Endothelial cell of umbilical vein (primary cell): Measurements from ENCODE around the gene NINJ2. TPM values are rescaled to one million over a fixed set of nuclear protein-coding genes. Genes with fewer than 3 reads are reported as not detected.

Experiments used
- BruUV-seq: library from RNA; stranded (reverse); fragments of 400-500 nt; replicated peaks from 2 replicates; lab custom pipeline; 2021; lab: Mats Ljungman, UMichigan
- CTCF ChIA-PET: fragments of 300-600, 350-600 bp; sonication (Branson Sonifier 250); formaldehyde crosslinking; loops from one replicate; lab custom pipeline; 2021; ENCODE audit warnings: antibody characterized with exemption, inconsistent platforms; lab: Charles Lee
- POLR2A ChIA-PET: fragments of 300-600, 350-600 bp; sonication (Branson Sonifier 250); formaldehyde crosslinking; loops from one replicate; lab custom pipeline; 2021; ENCODE audit warnings: antibody characterized with exemption, inconsistent platforms; lab: Charles Lee
- DNase-seq: peaks from one replicate; pipeline ENCODE4 v3.0.0-alpha.2; 2011; ENCODE audit warnings: low read depth, low spot score
- FAIRE-seq: peaks from 2 replicates; lab custom pipeline; 2011; peaks lifted over from hg19 to GRCh38; lab: Jason Lieb, UNC
- H2AFZ ChIP-seq: 2 replicates; pipeline ENCODE4 v1.6.0; 2012; ENCODE audit warnings: low read depth, low read length, control low read depth, inconsistent platforms
- H3K27ac ChIP-seq: 2 replicates; pipeline ENCODE4 v1.5.1; 2011; ENCODE audit warnings: low read depth, mild to moderate bottlenecking, control low read depth, low read length, moderate library complexity; ENCODE audit not compliant: insufficient read depth
- H3K27me3 ChIP-seq, 2 experiments: 2 replicates each; pipeline versions ENCODE4 v1.6.0 to v1.6.1; 2011; ENCODE audit warnings: low read length in 2 of 2, mixed read lengths in 1 of 2; ENCODE audit not compliant: control insufficient read depth in 2 of 2, insufficient read depth in 2 of 2
- H3K36me3 ChIP-seq, 2 experiments: 2 replicates in 1 of 2; 3 replicates in 1 of 2; pipeline ENCODE4 v1.5.1; 2011; ENCODE audit warnings: low read length in 2 of 2, mild to moderate bottlenecking in 1 of 2, moderate library complexity in 1 of 2; ENCODE audit not compliant: control insufficient read depth in 2 of 2, insufficient read depth in 2 of 2; ENCODE audit errors: extremely low read depth in 1 of 2
- H3K4me1 ChIP-seq: 3 replicates; pipeline ENCODE4 v1.5.1; 2011; ENCODE audit warnings: mild to moderate bottlenecking, low read length; ENCODE audit not compliant: control insufficient read depth, insufficient read depth; ENCODE audit errors: extremely low read depth
- H3K4me2 ChIP-seq: 2 replicates; pipeline ENCODE4 v1.6.1; 2011; ENCODE audit warnings: low read length, control low read depth, mixed read lengths; ENCODE audit not compliant: insufficient read depth
- H3K4me3 ChIP-seq, 3 experiments: fragments of 200-600 bp in 1 of 3; sonication (generic), shearing (Covaris generic) in 1 of 3; replicated peaks in 1 of 3; 2 replicates each; pipeline ENCODE4 v1.5.1; 2011 to 2016; ENCODE audit warnings: control low read depth in 3 of 3, low read length in 3 of 3, mild to moderate bottlenecking in 2 of 3, inconsistent platforms in 1 of 3, low read depth in 1 of 3, moderate library complexity in 1 of 3; ENCODE audit not compliant: insufficient read depth in 1 of 3
- H3K79me2 ChIP-seq: 2 replicates; pipeline ENCODE4 v1.6.0; 2012; ENCODE audit warnings: low read length, inconsistent platforms; ENCODE audit not compliant: control insufficient read depth, insufficient read depth
- H3K9ac ChIP-seq: replicated peaks from 2 replicates; pipeline ENCODE3; 2011; ENCODE audit warnings: low read length, control low read depth; ENCODE audit not compliant: insufficient read depth; ENCODE audit errors: extremely low read depth
- H3K9me1 ChIP-seq: replicated peaks from 3 replicates; pipeline ENCODE4 v1.6.0; 2011; ENCODE audit warnings: mild to moderate bottlenecking, low read length; ENCODE audit not compliant: control insufficient read depth, insufficient read depth; ENCODE audit errors: extremely low read depth
- H3K9me3 ChIP-seq: replicated peaks from 2 replicates; pipeline ENCODE4 v1.5.1; 2012; ENCODE audit warnings: low read length, inconsistent platforms; ENCODE audit not compliant: control insufficient read depth, insufficient read depth
- H4K20me1 ChIP-seq: replicated peaks from 2 replicates; pipeline ENCODE3; 2011; ENCODE audit warnings: mild to moderate bottlenecking, low read length; ENCODE audit not compliant: control insufficient read depth, insufficient read depth; ENCODE audit errors: extremely low read depth
- CTCF ChIP-seq, 2 donors: IDR thresholded peaks; 1 replicate in 1 of 2; 2 replicates in 1 of 2; pipeline ENCODE4 v1.5.1; 2011; ENCODE audit warnings: low read length in 2 of 2, mild to moderate bottlenecking in 2 of 2, moderate library complexity in 2 of 2, control low read depth in 1 of 2, inconsistent platforms in 1 of 2, low read depth in 1 of 2; ENCODE audit not compliant: insufficient read depth in 1 of 2; ENCODE audit errors: extremely low read depth in 1 of 2
- EZH2 ChIP-seq: IDR thresholded peaks from 2 replicates; pipeline ENCODE4 v1.6.1; 2012; ENCODE audit warnings: borderline replicate concordance, low read depth, mild to moderate bottlenecking, moderate library complexity, low read length, inconsistent platforms; ENCODE audit not compliant: severe bottlenecking
- FOS ChIP-seq: IDR thresholded peaks from 2 replicates; pipeline ENCODE4 v1.6.1; 2011; ENCODE audit warnings: mild to moderate bottlenecking, low read length, moderate library complexity, borderline replicate concordance; ENCODE audit not compliant: insufficient read depth
- GATA2 ChIP-seq: IDR thresholded peaks from 2 replicates; pipeline ENCODE4 v1.7.0; 2011; ENCODE audit warnings: low read depth, mild to moderate bottlenecking, moderate library complexity, mixed read lengths, low read length; ENCODE audit not compliant: insufficient read length, insufficient read depth
- JUN ChIP-seq: IDR thresholded peaks from 2 replicates; pipeline ENCODE4 v1.6.1; 2011; ENCODE audit warnings: borderline replicate concordance, low read depth; ENCODE audit not compliant: insufficient read length, insufficient read depth
- MAX ChIP-seq: IDR thresholded peaks from 2 replicates; pipeline ENCODE4 v1.6.1; 2011; ENCODE audit not compliant: insufficient read depth, insufficient read length
- MYC ChIP-seq: IDR thresholded peaks from one replicate; pipeline ENCODE4 v1.6.1; 2011; ENCODE audit warnings: mild to moderate bottlenecking, low read depth, low read length
- POLR2A ChIP-seq: IDR thresholded peaks from 2 replicates; pipeline ENCODE4 v1.6.1; 2012; ENCODE audit warnings: low read depth, mild to moderate bottlenecking, control low read depth, low read length
- POLR2AphosphoS5 ChIP-seq: IDR thresholded peaks from 2 replicates; pipeline ENCODE4 v1.6.1; 2012; ENCODE audit warnings: low read depth, mild to moderate bottlenecking, control low read depth, low read length, moderate library complexity; ENCODE audit not compliant: insufficient read depth
- dilution Hi-C: fragments of 300-500 bp; cut with MboI; formaldehyde crosslinking; loops from one replicate; pipeline ENCODE4 v1.15.0; 2019; ENCODE audit warnings: low sequenced_read_pairs; ENCODE audit not compliant: extremely low pct_ligation_motif_present
- intact Hi-C: fragments of 100-400 bp; cut with micrococcal nuclease; formaldehyde crosslinking; loops from one replicate; pipeline ENCODE4 v1.10.0; 2022
- polyA plus RNA-seq, 4 experiments: library from polyadenylated mRNA; depleted of rRNA in 3 of 4; stranded (reverse) in 3 of 4; unstranded in 1 of 4; fragments of >200 nt; gene quantifications; 2 replicates each; pipeline versions ENCODE4 v1.2.1 to v1.2.3, GENCODE V29; 2011 to 2012; ENCODE audit warnings: missing spikeins in 1 of 4
- total RNA-seq: library from RNA; stranded (reverse); gene quantifications from 2 replicates; pipeline ENCODE4 v1.2.3, GENCODE V29; 2021

NINJ2 gene
- total and polyA plus RNA-seq, 2 donors (not counting 3 experiments of a cell fraction or from before 2014, with no cell fraction given) = 0.75 to 4.4 TPM

- no peak for FAIRE-seq
- H3K4me3 ChIP-seq = no peak overlapping the region
- no peak overlapping the region for H3K9ac ChIP-seq
- peaks cover 4% of the 10 kb centered on the region for H3K4me1 ChIP-seq
- H3K79me2 ChIP-seq = no peaks in the 10 kb centered on the region
- BruUV-seq = no TSS peak
- H3K27me3 ChIP-seq = no peaks in the 10 kb centered on the region
- CTCF ChIA-PET = interaction anchor here (0.7 to 8.1 kb wide), 3 partner anchors 11 to 171 kb away, joined by 3 to 182 read pairs (median 3); partner anchors contain the start of gene WNK1
- no peak for DNase-seq
- dilution Hi-C loops = no loop called here
- no peak overlapping the region for H2AFZ ChIP-seq
- intact Hi-C loops = no loop called here
- H3K36me3 ChIP-seq = no peaks in the 10 kb centered on the region
- POLR2A ChIA-PET = no interaction called here
- H3K9me1 ChIP-seq = no peaks in the 10 kb centered on the region
- TF ChIP-seq JUN (no peak), CTCF (IDR thresholded peaks at IDR 0.05; ENCODE audit: extremely low read depth in 1 of 2, insufficient read depth in 1 of 2, low read depth in 1 of 2, low read length in 2 of 2) (no peak), MYC (no peak), MAX (no peak), EZH2 (no peak), GATA2 (no peak), FOS (no peak), POLR2A (no peak), POLR2AphosphoS5 (no peak)
- H3K27ac ChIP-seq = no peak overlapping the region
- H4K20me1 ChIP-seq = no peaks in the 10 kb centered on the region
- H3K4me2 ChIP-seq = no peak overlapping the region
- H3K9me3 ChIP-seq = no peaks in the 10 kb centered on the region
Measured at GRCh38 chr12:581321-581720, 81.9 kb downstream of the NINJ2 start.
